ENCODE data around the gene S100A11. TPM values are rescaled to one million over a fixed set of nuclear protein-coding genes. Genes with fewer than 3 reads are reported as not detected.

S100A11 gene
- total RNA-seq, 5 donors from 2014 or later (not counting 1 experiment from before 2014, with no cell fraction given) = 37.3 to 254 (median 195) TPM

GRCh38 chr1:152035539-152036266, 1.1 kb downstream of the S100A11 start:
- Histone ChIP-seq H3K27ac (ENCODE audit: low read length) (peak overlapping the region; percentile 82), H3K27me3 (replicated peaks in 1 of 2; ENCODE audit: control insufficient read depth in 2 of 2, extremely low read depth in 1 of 2, insufficient read depth in 2 of 2, low read length in 1 of 2) (no peaks in the 10 kb centered on the region), H3K36me3 (ENCODE audit: control insufficient read depth in 2 of 2, extremely low read depth in 1 of 2, insufficient read depth in 1 of 2, low read length in 1 of 2) (peaks cover 0 to 34% of the 10 kb centered on the region in 2 donors), H3K9me3 (no peaks in the 10 kb centered on the region), H3K4me1 (ENCODE audit: control insufficient read depth in 1 of 2, extremely low read depth in 1 of 2, insufficient read depth in 2 of 2, low read length in 2 of 2) (peaks cover 15 to 45% of the 10 kb centered on the region in 2 experiments), H3K4me3 (ENCODE audit: control insufficient read depth in 1 of 2, extremely low read depth in 1 of 2, low read length in 1 of 2) (peak overlapping the region; percentile 89 to 90)
- Mint-ChIP-seq H3K36me3 (peaks cover 39% of the 10 kb centered on the region), H3K27me3 (no peaks in the 10 kb centered on the region), H3K4me1 (peaks cover 48 to 54% (median 50%) of the 10 kb centered on the region in 3 donors), H3K9me3 (no peaks in the 10 kb centered on the region), H3K4me3 (peak overlapping the region; percentile 97 to 99 (median 97)), H3K27ac (peak overlapping the region; percentile 98 to 99)
- peak in 3 of 4 experiments; percentile 9 to 19 (median 16) for ATAC-seq (replicated peaks in 1 of 4)
- CTCF ChIA-PET = interaction anchor here (0.6 to 3.8 kb wide), 5 partner anchors 9 to 423 kb away, joined by 3 to 21 read pairs (median 9); no protein-coding TSS in a partner anchor
- POLR2A ChIA-PET = interaction anchor here (0.6 to 0.7 kb wide), 2 partner anchors 86 to 99 kb away, joined by 3 to 4 read pairs; no protein-coding TSS in a partner anchor
- 6% methylated on average over 5 of the region's 17 CpGs for WGBS (ENCODE audit: insufficient coverage)
- peak in 5 of 35 experiments; percentile 19 to 43 (median 23) for DNase-seq

- POLR2A ChIA-PET = interaction anchor here (0.6 to 1.3 kb wide), 5 partner anchors 13 to 135 kb away, joined by 3 to 5 read pairs (median 3); no protein-coding TSS in a partner anchor
- ATAC-seq (replicated peaks in 1 of 4) (peak; percentile 79 to 91 (median 81)), DNase-seq (peak; percentile 21 to 81 (median 44))
- H3K9me3 ChIP-seq = no peaks in the 10 kb centered on the region
- peaks cover 0 to 35% of the 10 kb centered on the region in 2 donors for H3K36me3 ChIP-seq (ENCODE audit: control insufficient read depth in 2 of 2, extremely low read depth in 1 of 2, insufficient read depth in 1 of 2, low read length in 1 of 2)
- Mint-ChIP-seq H3K27ac (peak overlapping the region; percentile 98 to 99), H3K36me3 (peaks cover 44% of the 10 kb centered on the region), H3K4me3 (peak overlapping the region; percentile 97 to 99 (median 97)), H3K9me3 (no peaks in the 10 kb centered on the region), H3K4me1 (peaks cover 49 to 57% (median 54%) of the 10 kb centered on the region in 3 donors), H3K27me3 (no peaks in the 10 kb centered on the region)
- peaks cover 15 to 45% of the 10 kb centered on the region in 2 experiments for H3K4me1 ChIP-seq (ENCODE audit: control insufficient read depth in 1 of 2, extremely low read depth in 1 of 2, insufficient read depth in 2 of 2, low read length in 2 of 2)
- peak overlapping the region; percentile 89 to 90 for H3K4me3 ChIP-seq (ENCODE audit: control insufficient read depth in 1 of 2, extremely low read depth in 1 of 2, low read length in 1 of 2)
- 0% methylated on average over 1 of the region's 8 CpGs for WGBS (ENCODE audit: insufficient coverage)
- CTCF ChIA-PET = interaction anchor here (0.7 to 3.8 kb wide), 9 partner anchors 10 to 424 kb away, joined by 3 to 21 read pairs (median 3); no protein-coding TSS in a partner anchor
- H3K27me3 ChIP-seq (replicated peaks in 1 of 2; ENCODE audit: control insufficient read depth in 2 of 2, extremely low read depth in 1 of 2, insufficient read depth in 2 of 2, low read length in 1 of 2) = no peaks in the 10 kb centered on the region
- peak overlapping the region; percentile 82 for H3K27ac ChIP-seq (ENCODE audit: low read length)
These were observed 1.9 kb downstream of the S100A11 start for GRCh38 chr1:152034654-152035538.

GRCh38 chr1:152034324-152034653, 2.5 kb downstream of the S100A11 start:
- Histone ChIP-seq H3K36me3 (ENCODE audit: control insufficient read depth in 2 of 2, extremely low read depth in 1 of 2, insufficient read depth in 1 of 2, low read length in 1 of 2) (peaks cover under 1 to 35% of the 10 kb centered on the region in 2 donors), H3K4me3 (ENCODE audit: control insufficient read depth in 1 of 2, extremely low read depth in 1 of 2, low read length in 1 of 2) (peak overlapping the region; percentile 89 to 90), H3K27me3 (replicated peaks in 1 of 2; ENCODE audit: control insufficient read depth in 2 of 2, extremely low read depth in 1 of 2, insufficient read depth in 2 of 2, low read length in 1 of 2) (no peaks in the 10 kb centered on the region), H3K9me3 (no peaks in the 10 kb centered on the region), H3K27ac (ENCODE audit: low read length) (peak overlapping the region; percentile 82), H3K4me1 (ENCODE audit: control insufficient read depth in 1 of 2, extremely low read depth in 1 of 2, insufficient read depth in 2 of 2, low read length in 2 of 2) (peaks cover 15 to 45% of the 10 kb centered on the region in 2 experiments)
- ATAC-seq (replicated peaks in 1 of 4) (no peak), DNase-seq (no peak)
- WGBS (ENCODE audit: insufficient coverage) = 88% methylated on average over 1 of the region's 1 CpG
- peak overlapping the region; percentile 98 to 99 for H3K27ac Mint-ChIP-seq
- no peaks in the 10 kb centered on the region for H3K27me3 Mint-ChIP-seq
- H3K36me3 Mint-ChIP-seq = peaks cover 47% of the 10 kb centered on the region
- no peaks in the 10 kb centered on the region for H3K9me3 Mint-ChIP-seq
- ChIA-PET POLR2A (interaction anchor here in 1 of 2 donors (0.6 to 1.3 kb wide), 3 partner anchors 13 to 135 kb away, joined by 3 to 5 read pairs (median 5); no protein-coding TSS in a partner anchor), CTCF (interaction anchor here (0.8 to 3.8 kb wide), 9 partner anchors 11 to 1337 kb away, joined by 3 to 21 read pairs (median 4); partner anchors contain the start of gene GOLPH3L (in 1 of the 2))
- peak overlapping the region; percentile 97 to 99 (median 97) for H3K4me3 Mint-ChIP-seq
- peaks cover 49 to 61% (median 57%) of the 10 kb centered on the region in 3 donors for H3K4me1 Mint-ChIP-seq

GRCh38 chr1:152029929-152030211, 6.9 kb downstream of the S100A11 start:
- H3K27ac ChIP-seq (ENCODE audit: low read length) = no peak overlapping the region
- H3K4me3 ChIP-seq (ENCODE audit: control insufficient read depth in 1 of 2, extremely low read depth in 1 of 2, low read length in 1 of 2) = no peak overlapping the region
- H3K36me3 ChIP-seq (ENCODE audit: control insufficient read depth in 2 of 2, extremely low read depth in 1 of 2, insufficient read depth in 1 of 2, low read length in 1 of 2) = peaks cover 4 to 35% of the 10 kb centered on the region in 2 donors
- H3K4me1 Mint-ChIP-seq = peaks cover 45 to 51% (median 49%) of the 10 kb centered on the region in 3 donors
- peaks cover 45% of the 10 kb centered on the region for H3K36me3 Mint-ChIP-seq
- H3K9me3 Mint-ChIP-seq = no peaks in the 10 kb centered on the region
- no peak for DNase-seq
- H3K4me1 ChIP-seq (ENCODE audit: control insufficient read depth in 1 of 2, extremely low read depth in 1 of 2, insufficient read depth in 2 of 2, low read length in 2 of 2) = peaks cover 13 to 25% of the 10 kb centered on the region in 2 experiments
- no peak overlapping the region for H3K4me3 Mint-ChIP-seq
- no peaks in the 10 kb centered on the region for H3K9me3 ChIP-seq
- no peaks in the 10 kb centered on the region for H3K27me3 ChIP-seq (replicated peaks in 1 of 2; ENCODE audit: control insufficient read depth in 2 of 2, extremely low read depth in 1 of 2, insufficient read depth in 2 of 2, low read length in 1 of 2)
- ATAC-seq (replicated peaks in 1 of 4) = no peak
- CTCF ChIA-PET = interaction anchor here in 1 of 2 donors (0.9 kb wide), 1 partner anchor 428 kb away, joined by 3 read pairs; no protein-coding TSS in a partner anchor
- POLR2A ChIA-PET = no interaction called here
- H3K27ac Mint-ChIP-seq = peak overlapping the region; percentile 41 to 77
- H3K27me3 Mint-ChIP-seq = no peaks in the 10 kb centered on the region
- WGBS (ENCODE audit: insufficient coverage) = 75% methylated on average over 1 of the region's 4 CpGs

GRCh38 chr1:152029144-152029928, 7.5 kb downstream of the S100A11 start:
- Histone ChIP-seq H3K4me3 (ENCODE audit: control insufficient read depth in 1 of 2, extremely low read depth in 1 of 2, low read length in 1 of 2) (no peak overlapping the region), H3K4me1 (ENCODE audit: control insufficient read depth in 1 of 2, extremely low read depth in 1 of 2, insufficient read depth in 2 of 2, low read length in 2 of 2) (peaks cover 9 to 20% of the 10 kb centered on the region in 2 experiments), H3K27ac (ENCODE audit: low read length) (no peak overlapping the region), H3K27me3 (replicated peaks in 1 of 2; ENCODE audit: control insufficient read depth in 2 of 2, extremely low read depth in 1 of 2, insufficient read depth in 2 of 2, low read length in 1 of 2) (no peaks in the 10 kb centered on the region), H3K9me3 (no peaks in the 10 kb centered on the region), H3K36me3 (ENCODE audit: control insufficient read depth in 2 of 2, extremely low read depth in 1 of 2, insufficient read depth in 1 of 2, low read length in 1 of 2) (peaks cover 4 to 35% of the 10 kb centered on the region in 2 donors)
- Mint-ChIP-seq H3K27ac (peak overlapping the region; percentile 55 to 77), H3K36me3 (peaks cover 41% of the 10 kb centered on the region), H3K27me3 (no peaks in the 10 kb centered on the region), H3K4me1 (peaks cover 39 to 46% (median 44%) of the 10 kb centered on the region in 3 donors), H3K4me3 (no peak overlapping the region), H3K9me3 (no peaks in the 10 kb centered on the region)
- ChIA-PET POLR2A (no interaction called here), CTCF (interaction anchor here in 1 of 2 donors (0.9 kb wide), 1 partner anchor 429 kb away, joined by 3 read pairs; no protein-coding TSS in a partner anchor)
- ATAC-seq (replicated peaks in 1 of 4) (no peak), DNase-seq (no peak)
- WGBS (ENCODE audit: insufficient coverage) = 100% methylated on average over 5 of the region's 8 CpGs
